ENCODE data around the gene ABRACL. TPM values are rescaled to one million over a fixed set of nuclear protein-coding genes. Genes with fewer than 3 reads are reported as not detected.
"Not testable (repeated sequence)": the region's sequence is repeated elsewhere in the genome, so short reads cannot be mapped to it uniquely, and the experiment has no call there.

Gene ABRACL
- 52.6 TPM for polyA plus RNA-seq (ENCODE audit: insufficient read length)
- long read RNA-seq, donor 1, transcript ABRACL-201 (3 exons, 845 nt), result major isoform, 36 of 36 reads
- long read RNA-seq, donor 1, partial matches to known transcripts, result 0 of 36 reads
- long read RNA-seq, donor 1, other reads (novel, unspliced or antisense), result 0 of 36 reads
- long read RNA-seq, donor 2, transcript ABRACL-201 (3 exons, 845 nt), result major isoform, 29 of 42 reads
- long read RNA-seq, donor 2, partial matches to known transcripts, result 12 of 42 reads
- long read RNA-seq, donor 2, other reads (novel, unspliced or antisense), result 0 of 42 reads
- long read RNA-seq, donor 3, transcript ABRACL-201 (3 exons, 845 nt), result major isoform, 31 of 31 reads
- long read RNA-seq, donor 3, partial matches to known transcripts, result 0 of 31 reads
- long read RNA-seq, donor 3, other reads (novel, unspliced or antisense), result 0 of 31 reads
- long read RNA-seq, donor 4, transcript ABRACL-201 (3 exons, 845 nt), result major isoform, 8 of 17 reads
- long read RNA-seq, donor 4, partial matches to known transcripts, result 9 of 17 reads
- long read RNA-seq, donor 4, other reads (novel, unspliced or antisense), result 0 of 17 reads
- long read RNA-seq, donor 5, transcript ABRACL-201 (3 exons, 845 nt), result major isoform, 54 of 61 reads
- long read RNA-seq, donor 5, partial matches to known transcripts, result 6 of 61 reads
- long read RNA-seq, donor 5, other reads (novel, unspliced or antisense), result 0 of 61 reads
- long read RNA-seq, donor 6, transcript ABRACL-201 (3 exons, 845 nt), result major isoform, 30 of 30 reads
- long read RNA-seq, donor 6, partial matches to known transcripts, result 0 of 30 reads
- long read RNA-seq, donor 6, other reads (novel, unspliced or antisense), result 0 of 30 reads
- long read RNA-seq, donor 7, transcript ABRACL-201 (3 exons, 845 nt), result major isoform, 37 of 37 reads
- long read RNA-seq, donor 7, partial matches to known transcripts, result 0 of 37 reads
- long read RNA-seq, donor 7, other reads (novel, unspliced or antisense), result 0 of 37 reads
- long read RNA-seq, donor 8, transcript ABRACL-201 (3 exons, 845 nt), result major isoform, 17 of 26 reads
- long read RNA-seq, donor 8, partial matches to known transcripts, result 9 of 26 reads
- long read RNA-seq, donor 8, other reads (novel, unspliced or antisense), result 0 of 26 reads

DNA sequence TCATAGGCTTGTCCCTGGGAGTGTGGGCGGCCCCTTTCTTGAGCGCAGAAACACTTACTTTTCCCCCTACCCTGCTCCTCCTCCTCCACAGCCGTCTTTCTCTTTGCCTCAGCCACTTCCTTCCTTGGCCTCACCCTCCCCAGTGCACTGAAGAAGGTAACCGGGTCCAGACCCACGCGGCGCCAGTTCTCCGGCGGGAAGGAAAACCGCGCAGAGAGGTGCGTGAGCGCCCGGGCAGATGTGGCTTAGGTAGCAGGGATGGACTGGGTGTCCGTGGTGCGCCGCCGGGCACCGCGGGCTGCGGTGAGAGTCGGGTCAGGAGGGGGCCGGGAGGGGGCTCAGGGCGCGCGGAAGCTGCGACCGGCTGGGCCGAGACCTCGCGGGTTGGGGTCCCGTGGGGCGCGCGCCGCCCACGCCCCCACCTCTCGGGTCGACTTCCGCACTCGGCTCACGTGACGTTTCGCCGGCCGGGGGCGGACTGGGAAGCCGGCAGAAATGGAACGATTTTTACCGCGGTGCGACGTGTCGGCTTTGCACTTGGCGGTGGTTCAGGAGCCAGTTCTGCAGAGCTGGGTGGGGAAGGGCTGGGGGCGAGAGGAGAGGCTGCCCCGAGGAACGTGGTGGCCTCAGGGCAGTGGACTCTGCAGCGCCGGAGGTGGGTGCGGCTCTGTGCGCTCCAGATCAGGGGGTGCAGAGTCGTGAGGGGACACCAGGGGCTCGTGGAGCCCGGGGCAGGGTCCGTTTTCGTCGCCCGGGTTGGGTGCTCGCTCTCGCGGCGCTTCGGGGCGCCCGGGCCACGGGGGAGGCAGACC, at the start of gene ABRACL:
Gene ABRACL (plus strand): TSS at position 88 of the 812 bp plus-strand sequence. CDS start 5,416 bp downstream, outside the sequence.
- peak; percentile 63 for DNase-seq

DNA sequence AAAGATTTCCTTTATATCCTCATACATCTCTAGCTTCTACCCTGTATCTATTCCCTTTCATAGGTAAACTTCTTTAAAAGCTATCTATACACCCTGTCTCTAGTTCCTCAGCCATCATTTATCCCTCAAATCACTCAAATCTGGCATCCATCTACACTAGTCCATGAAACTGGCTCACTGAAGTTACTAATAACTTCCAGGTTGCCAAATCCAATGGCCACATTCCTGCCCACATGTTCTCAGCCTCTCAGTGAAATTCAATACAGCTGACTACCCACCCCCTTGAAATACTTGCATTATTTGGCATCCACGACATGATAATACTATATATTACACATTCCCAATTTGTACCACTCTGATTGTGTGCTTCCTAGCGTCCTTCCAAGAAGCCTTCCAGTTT, 49.2 kb upstream of the ABRACL start:
- no peak for DNase-seq

- DNase-seq, result no peak
Observed at GRCh38 chr6:138979813-138980668, 48.5 kb upstream of the ABRACL start.

DNA sequence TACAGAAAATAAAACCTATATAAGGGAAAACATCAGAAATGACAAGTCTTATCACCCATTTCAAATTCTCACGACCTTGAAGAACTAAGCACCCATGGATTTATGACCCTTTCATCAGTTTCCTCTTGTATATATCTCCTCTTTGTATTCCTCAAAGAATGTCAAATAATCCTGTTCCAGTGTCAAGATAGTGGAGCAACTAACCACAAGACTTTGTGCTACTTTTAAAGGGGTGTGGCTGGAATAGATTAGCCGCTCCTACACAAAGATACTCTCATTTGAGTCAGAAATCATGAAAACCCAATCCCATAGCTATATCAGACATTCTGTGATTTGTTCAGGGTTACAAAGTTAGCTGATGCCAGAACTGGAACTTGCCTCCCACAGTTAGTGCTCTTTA, 47.1 kb upstream of the ABRACL start:
- DNase-seq, result no peak

DNA sequence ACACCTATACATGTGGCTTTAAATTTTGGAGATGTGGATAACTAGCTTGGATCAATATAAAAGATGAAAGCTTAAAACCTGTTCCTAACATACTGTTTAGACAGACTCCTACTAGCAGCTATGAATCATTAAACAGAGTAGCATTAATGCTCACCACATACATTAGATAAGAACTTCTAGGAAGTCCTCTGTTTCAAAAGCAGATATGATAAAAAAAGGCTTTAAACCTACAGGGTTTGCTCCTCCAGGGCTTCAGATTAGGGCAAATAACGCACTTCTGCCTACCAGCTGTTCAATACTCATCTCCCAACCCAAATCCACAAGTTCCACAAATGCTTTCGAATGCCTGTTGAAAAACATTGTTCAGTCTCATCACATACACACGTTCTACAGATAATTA, 42.0 kb upstream of the ABRACL start:
- peak; percentile 15 for DNase-seq

DNA sequence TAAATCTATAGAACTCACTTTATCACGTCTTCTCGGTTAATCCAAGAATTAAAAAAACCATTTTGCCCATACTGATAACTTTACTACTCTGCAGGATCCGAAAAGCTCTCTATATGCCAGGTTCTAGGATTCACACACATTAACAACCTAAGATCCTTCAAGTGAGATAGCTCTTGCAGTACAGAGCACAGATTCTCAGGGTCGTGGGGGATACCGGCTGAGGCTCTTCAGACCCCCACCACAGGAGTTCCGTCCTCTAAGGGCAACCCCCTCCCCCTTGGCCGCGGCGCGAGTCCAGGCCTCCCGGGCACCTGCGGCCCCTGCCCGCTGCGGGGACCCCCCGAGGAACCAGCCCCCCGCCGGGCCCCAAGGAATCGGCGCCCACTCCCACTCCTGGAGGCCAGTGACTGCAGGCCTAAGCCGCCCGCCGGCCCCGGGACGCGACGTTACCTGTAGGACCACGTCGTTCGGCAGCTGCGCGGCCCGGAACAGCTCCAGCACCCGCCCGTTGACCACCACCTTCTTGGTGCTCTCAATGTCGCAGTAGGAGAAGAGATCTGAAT, 41.4 kb upstream of the ABRACL start:
- peak; percentile 35 for DNase-seq

- peak; percentile 89 for DNase-seq
Observed at GRCh38 chr6:138987643-138988468, 40.7 kb upstream of the ABRACL start, which contains the start of gene REPS1. TSS of gene REPS1 (minus strand) at chr6:138988253. CDS start at chr6:138987682, 571 bp downstream.

GRCh38 chr6:138988469-138988834, 40.1 kb upstream of the ABRACL start:
- DNase-seq, result no peak

DNA sequence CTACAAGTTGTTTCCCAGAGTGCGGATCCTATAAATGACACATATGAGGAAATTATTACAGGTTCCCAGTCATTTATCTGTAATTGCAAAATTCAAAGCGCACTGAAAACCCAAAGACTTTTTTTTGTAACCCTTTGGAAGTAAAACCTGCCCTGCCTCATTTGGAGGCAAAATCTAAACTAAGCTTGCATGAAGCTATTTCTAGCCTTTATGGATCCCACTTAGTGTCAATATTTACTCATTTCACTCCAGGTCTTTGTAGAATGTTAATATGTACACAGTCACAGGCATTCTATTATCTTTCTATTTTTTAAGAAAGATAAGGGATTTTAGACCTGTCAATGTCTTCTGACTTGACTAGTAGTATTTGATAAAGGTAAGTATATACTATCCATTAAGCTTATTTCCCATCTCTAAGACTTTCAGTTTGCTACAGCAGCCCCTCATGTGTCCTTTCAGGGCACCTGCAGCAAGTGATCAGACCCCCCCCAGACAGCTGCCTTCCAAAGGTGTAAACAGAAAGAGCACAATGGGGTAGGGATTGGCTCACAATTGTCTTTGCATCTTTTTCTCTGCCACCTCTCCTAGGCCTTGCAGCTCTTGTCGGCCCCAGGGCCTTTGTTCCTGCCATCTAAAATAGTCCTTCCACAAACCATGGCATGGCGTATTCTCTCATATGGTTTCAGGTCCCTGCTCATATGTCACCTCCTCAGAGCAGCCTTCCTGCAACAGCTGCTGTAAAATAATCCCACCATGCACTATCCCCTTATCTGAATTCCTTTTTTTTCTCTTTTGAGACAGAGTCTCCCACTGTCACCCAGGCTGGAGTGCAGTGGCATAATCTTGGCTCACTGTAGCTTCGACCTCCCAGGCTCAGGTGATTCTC, 39.2 kb upstream of the ABRACL start:
- no peak for DNase-seq

GRCh38 chr6:138991206-138991605, 37.3 kb upstream of the ABRACL start:
- DNase-seq, result no peak

- DNase-seq, result not testable (repeated sequence)
Observed at GRCh38 chr6:138992965-138993364, 35.6 kb upstream of the ABRACL start.

- DNase-seq, result not testable (repeated sequence)
Observed at GRCh38 chr6:138993410-138993809, 35.1 kb upstream of the ABRACL start.

GRCh38 chr6:138996524-138996923, 32.0 kb upstream of the ABRACL start:
- DNase-seq, result no peak

DNA sequence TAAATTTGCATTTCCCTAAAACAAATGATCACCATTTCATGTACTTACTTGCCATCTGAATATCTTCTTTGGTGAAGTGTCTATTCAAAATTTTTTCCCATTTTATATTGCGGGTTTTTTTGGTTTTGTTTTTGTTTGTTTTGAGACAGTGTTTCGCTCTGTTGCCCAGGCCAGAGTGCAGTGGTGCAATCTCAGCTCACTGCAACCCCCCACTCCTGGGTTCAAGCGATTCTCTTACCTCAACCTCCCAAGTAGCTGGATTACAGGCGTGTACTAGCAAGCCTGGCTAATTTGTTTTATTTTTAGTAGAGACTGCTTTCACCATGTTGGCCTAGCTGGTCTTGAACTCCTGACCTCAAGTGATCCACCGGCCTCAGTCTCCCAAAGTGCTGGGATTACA, 31.4 kb upstream of the ABRACL start:
- DNase-seq, result no peak

DNA sequence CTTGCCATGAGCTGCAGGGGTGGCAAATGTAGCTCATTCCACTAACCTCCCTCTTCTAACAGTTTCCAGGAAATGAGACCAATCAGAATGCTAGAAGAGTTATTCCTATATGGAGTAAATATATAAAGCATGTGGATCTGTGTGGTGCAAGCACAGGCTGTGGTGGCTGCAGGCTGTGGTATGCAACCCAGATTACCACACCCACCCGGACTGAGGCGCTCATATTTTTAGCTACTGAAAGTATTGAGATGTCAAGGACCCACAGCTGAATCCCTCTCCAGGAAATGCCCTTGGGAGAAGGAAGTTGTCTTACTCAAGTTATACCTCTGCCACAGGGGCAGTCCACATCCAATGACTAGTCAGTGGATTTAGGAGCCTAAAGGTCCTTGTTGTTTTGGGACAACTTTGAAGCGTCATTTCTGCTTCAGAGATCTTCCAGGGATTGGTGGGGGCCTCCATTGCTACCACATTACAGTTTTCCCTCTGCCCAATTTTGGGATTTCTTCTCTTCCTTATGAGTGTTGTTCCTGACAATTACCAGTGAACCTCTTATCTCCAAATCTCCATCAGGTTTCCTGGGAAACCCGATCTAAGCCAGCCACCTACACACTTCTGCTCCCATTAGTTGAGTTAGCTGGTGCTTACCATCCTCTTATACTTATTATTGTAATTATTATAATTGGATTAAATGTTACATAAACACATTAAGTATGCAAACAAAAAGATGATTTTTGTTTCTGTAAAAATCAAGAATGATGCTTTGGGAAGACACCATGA, 28.4 kb upstream of the ABRACL start:
- no peak for DNase-seq

DNA sequence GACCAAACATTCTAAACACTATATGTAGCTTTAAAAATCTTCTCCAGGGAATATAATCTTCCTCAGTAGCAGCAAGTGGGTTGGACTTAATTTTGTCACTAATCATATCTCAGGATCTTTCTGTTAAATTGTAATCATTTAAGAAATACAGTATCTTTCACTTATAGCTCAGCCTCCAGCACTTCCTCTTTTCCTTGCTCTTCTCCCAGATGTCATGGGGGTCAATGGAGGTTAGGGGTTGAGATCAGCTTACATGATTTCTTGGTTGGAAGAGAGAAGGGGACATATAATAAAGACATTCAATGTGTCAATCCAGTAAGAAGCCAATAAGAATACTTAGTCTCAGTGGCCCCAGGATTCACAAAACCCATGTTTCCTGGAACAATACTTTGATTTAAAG, 24.8 kb upstream of the ABRACL start:
- DNase-seq, result no peak

- no peak for DNase-seq
Observed at GRCh38 chr6:139006477-139006876, 22.1 kb upstream of the ABRACL start.

All from left kidney (tissue), 8 donors.